DMS79 treated with DMSO at 0.1 percent for 48 hours (cell line): ENCODE data around the gene ENDOU.

Experiments
- DNase-seq: peaks from one replicate; lab custom pipeline; 2025; lab: John Stamatoyannopoulos, UW

ENDOU gene

GRCh38 chr12:47757364-47757839 is 32.1 kb upstream of the ENDOU start:
- DNase-seq: no peak

GRCh38 chr12:47755655-47756562 is 30.6 kb upstream of the ENDOU start:
- no peak for DNase-seq

- no peak for DNase-seq
These were observed 29.6 kb upstream of the ENDOU start for GRCh38 chr12:47754881-47755280.

- DNase-seq: no peak
These were observed 28.8 kb upstream of the ENDOU start for GRCh38 chr12:47754126-47754525.

- DNase-seq: no peak
These were observed 28.0 kb upstream of the ENDOU start for GRCh38 chr12:47753021-47754001.

- DNase-seq: no peak
These were observed 27.3 kb upstream of the ENDOU start for GRCh38 chr12:47752552-47752951.

GRCh38 chr12:47752121-47752520 is 26.8 kb upstream of the ENDOU start:
- DNase-seq: no peak

- no peak for DNase-seq
These were observed 26.3 kb upstream of the ENDOU start for GRCh38 chr12:47751561-47751960.

GRCh38 chr12:47750916-47751470 is 25.7 kb upstream of the ENDOU start:
- DNase-seq: no peak

- no peak for DNase-seq
These were observed 25.0 kb upstream of the ENDOU start for GRCh38 chr12:47750229-47750798.

- no peak for DNase-seq
These were observed 23.6 kb upstream of the ENDOU start for GRCh38 chr12:47748899-47749298.

- DNase-seq: no peak
These were observed 23.2 kb upstream of the ENDOU start for GRCh38 chr12:47748507-47748828.

- DNase-seq: no peak
These were observed 22.6 kb upstream of the ENDOU start for GRCh38 chr12:47747596-47748506.

- no peak for DNase-seq
These were observed 21.8 kb upstream of the ENDOU start for GRCh38 chr12:47747126-47747525.

GRCh38 chr12:47746523-47746922 is 21.2 kb upstream of the ENDOU start:
- no peak for DNase-seq

- no peak for DNase-seq
These were observed 20.8 kb upstream of the ENDOU start for GRCh38 chr12:47746073-47746472.

- no peak for DNase-seq
These were observed 20.3 kb upstream of the ENDOU start for GRCh38 chr12:47745485-47746041.

- no peak for DNase-seq
These were observed 19.6 kb upstream of the ENDOU start for GRCh38 chr12:47744778-47745436.

- DNase-seq: peak; percentile 61
These were observed 18.8 kb upstream of the ENDOU start for GRCh38 chr12:47744005-47744651.
